Stimulated activated CD4-positive, alpha-beta T cell treated with anti-CD3 and anti-CD28 coated beads, Interleukin-4, amount 100 ng/mL, for 1 hour (primary cell): Measurements from ENCODE around the gene HES1.

ENCODE experiments used
- DNase-seq: peaks from one replicate; pipeline ENCODE4 v3.0.0-alpha.2; 2020

The HES1 gene

DNA sequence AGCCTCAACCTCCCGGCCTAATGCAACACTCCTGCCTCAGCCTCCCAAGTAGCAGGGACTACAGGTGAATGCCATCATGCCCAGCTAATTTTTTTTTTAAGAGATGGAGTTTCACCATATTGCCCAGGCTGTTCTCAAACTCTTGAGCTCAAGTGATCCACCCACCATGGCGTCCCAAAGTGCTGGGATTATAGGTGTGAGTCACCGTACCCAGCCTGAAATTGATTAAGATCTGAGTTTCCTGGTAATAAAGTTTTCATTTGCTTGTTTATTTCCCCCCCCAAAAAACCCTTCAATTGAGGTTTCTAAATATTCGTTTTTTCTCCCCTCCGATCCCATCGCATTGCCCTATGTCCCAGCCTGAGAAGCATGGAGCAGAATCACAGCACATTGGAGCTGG is 39.0 kb downstream of the HES1 start:
- no peak for DNase-seq

DNA sequence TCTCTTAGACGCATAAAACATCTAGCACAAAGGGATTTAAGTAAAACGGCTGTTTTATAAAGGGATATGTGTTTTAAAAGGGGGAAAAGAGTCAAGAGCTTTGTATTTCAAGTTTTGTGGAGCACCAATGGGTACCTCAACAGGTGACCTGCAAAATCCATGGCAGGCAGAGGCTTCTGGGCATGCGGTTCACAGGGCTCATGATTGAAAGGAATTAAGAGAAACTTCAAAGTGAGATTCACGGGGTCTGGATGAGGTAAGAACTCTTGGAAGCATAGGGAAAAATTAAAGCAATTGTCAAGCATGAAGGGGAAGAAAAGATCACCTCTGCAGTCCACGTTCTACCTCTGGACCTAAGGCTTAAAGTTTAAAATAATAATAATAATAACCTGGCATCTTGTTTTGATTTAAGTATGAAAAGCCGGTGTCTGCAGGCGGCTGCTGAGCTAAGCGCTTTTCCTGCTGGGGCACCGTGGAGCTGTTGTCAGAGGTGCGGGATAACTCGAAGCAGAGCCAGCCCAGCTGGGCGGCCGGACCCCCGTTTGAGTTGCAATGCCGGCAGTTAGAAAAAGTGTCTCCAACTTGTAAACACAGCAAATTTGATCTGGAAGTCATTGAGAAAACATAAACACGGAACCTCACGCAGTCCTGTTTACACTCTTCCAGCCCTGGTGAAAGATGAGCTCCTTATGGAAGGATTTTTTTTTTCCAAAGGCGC is 40.5 kb downstream of the HES1 start:
- no peak for DNase-seq

DNA sequence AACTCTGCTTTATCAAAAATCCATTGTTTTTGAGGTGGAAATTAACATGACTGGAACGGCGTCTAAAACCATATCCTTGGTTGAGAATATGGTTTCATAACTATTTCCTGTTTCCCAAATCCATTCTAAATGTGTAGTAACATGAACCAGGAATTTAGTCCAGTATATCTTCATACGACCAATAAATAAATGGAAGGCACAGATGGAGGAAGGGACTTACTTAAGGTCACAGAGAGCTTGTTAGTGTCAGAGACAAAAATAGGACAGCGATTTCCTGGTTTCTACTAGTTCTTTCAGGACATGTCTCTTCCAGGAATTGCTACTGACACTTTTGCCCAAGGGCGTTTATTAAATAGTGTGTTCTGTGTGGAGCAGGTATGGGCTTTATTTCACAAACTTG is 41.2 kb downstream of the HES1 start:
- DNase-seq = no peak

DNA sequence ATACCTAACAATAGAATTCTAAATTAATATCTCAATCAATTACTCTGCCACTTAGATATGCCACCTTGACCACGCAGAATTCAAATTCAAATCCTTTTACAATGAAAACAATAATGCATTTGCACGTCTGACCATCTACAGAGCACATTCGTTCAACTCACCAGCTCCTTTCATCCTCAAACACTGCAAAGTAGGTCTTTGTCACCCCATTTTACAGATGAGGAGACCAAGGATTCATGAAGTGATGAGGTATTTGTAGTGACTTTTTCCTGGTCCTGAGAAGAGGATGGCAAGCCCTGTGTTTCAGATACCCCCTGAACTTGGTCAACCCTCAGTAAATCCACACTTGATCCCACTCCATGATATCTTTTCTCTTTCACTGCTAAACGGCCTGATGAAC is 42.2 kb downstream of the HES1 start:
- DNase-seq = no peak

DNA sequence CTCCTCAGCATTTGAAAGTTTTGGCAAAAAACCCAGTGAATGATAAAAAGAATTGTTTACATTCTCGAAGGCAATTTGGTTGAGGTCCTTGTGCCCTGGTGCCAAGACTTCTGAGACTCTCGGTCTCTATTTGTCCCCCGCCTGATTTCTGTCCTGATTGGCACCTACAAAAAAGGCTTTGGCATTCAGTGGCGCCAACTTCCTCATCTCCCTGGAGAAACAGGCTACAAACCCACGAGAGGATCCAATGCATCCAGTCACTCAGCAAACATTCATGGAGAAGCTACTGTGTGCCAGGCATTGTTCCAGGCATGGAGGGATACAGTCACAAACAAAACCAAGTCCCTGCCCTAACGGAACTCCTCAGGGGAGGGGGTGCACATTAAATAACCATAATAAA is 42.7 kb downstream of the HES1 start:
- DNase-seq = no peak

DNA sequence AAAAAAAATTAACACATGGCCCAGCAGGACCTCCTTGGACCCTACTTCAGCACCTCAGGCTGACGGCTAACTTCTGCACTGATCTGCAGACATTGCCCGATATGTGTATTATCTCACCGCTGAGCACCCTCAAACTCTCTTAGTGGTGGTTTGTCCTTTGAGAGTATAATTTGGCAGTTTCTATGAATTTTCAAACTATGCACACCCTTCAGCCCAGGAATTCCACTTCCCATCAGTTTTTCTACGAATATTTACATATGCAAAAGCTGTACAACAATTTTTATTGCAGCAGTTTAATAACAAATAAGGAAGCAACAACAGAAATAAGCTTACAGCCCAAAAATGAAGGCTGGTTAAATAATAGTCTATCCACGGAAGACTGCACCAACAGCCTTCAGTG is 44.6 kb downstream of the HES1 start:
- DNase-seq = no peak

DNA sequence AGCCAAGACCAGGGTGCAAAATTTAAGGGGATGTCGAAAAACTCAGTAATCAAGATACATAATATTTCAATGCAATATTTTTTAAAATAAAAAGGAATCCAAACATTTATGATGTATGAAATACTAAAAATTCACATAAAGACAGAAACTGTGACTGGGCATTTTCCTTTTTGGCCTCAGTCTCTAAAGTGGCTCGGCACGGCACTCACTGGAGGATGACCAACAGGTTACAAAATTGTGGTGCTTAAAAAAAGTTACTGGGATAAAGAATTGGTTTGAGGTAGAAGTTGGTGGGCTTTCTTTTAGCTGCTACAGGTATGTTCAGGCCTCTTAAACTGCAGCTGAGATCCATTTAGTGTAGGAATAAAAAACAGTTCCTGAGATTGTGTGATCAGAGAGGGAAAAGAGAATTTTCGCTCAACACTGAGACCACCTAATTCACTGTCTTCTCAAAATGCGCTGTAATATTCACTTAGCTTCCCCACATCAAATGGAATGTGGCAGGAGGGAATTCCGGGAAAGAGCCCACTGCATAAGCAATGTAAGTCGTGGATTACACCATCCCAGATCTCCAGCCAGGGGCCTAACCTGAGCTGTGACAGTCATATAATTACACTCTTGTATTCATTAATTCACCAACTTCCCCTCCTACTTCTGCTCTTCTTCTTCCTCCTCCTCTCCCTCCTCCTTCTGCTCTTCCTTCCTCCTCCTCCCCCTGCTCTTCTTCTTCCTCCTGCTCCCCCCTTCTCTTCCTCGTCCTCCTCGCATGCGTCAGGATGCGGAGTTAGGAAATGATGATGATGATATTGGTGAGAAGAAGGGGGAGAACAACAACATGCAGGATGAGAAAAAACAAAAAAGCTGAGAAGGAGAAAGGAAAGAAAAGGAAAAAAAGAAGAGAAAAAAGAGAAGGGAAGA is 45.9 kb downstream of the HES1 start:
- DNase-seq = no peak

DNA sequence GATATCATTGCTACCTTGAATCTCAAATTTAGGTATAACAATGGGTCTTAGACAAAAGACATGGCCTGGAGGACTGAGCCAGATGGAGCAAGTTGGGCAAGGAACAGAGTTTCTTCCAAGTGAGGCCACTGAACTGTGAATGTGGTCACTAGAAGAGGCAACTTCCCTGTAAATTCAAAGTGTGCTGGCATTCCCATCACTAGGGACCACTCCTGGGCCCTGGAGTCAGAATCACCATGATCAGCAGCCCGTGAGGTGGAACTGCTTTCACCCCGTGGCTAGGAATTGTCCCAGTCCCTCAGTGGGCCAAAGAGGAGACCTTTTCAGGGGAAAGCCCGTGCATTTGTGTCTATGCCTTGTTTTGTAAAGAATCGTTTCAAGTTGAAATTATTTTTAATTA is 47.3 kb downstream of the HES1 start:
- no peak for DNase-seq

DNA sequence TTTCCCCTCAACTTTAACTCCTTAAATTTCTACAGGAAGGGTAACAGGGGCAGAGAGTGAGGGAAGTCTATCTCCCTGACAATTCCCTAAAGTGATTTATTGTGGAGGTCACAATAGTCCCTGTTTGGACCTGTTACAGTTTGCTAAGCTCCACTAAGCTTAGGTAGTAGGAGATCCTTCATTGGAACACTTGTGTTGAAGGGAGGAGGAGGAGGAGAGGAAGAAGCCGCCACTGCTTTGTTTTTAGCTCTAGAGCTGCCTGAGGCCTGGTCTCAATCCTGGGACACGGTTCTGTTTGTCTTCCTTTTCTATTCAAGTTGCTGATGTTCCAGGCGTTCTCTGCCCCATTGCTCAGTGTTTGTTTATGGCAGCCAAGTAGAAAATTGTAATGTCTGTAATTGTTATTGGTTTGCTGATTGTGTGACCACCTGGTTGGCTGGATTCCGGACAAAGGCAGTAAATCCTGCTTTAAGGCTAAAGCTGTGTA is 48.4 kb downstream of the HES1 start:
- DNase-seq = no peak

DNA sequence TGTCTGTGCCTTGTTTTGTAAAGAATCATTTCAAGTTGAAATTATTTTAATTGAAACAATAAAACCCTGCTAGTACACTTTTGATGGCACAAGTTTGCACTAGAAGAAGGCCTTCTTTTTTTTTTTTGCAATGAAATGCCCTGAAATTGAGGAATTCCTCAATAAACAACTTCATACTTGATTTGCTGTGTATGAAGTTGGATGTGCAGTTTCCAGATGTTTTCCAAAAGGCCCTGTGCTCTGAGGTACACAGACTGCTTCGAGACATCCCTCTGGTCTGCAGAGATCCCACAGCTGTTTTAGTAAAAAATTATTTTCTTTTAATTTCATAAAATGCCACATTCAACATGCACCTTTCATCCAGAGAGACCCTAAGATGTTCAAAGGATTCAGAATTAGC is 48.9 kb downstream of the HES1 start:
- no peak for DNase-seq

DNA sequence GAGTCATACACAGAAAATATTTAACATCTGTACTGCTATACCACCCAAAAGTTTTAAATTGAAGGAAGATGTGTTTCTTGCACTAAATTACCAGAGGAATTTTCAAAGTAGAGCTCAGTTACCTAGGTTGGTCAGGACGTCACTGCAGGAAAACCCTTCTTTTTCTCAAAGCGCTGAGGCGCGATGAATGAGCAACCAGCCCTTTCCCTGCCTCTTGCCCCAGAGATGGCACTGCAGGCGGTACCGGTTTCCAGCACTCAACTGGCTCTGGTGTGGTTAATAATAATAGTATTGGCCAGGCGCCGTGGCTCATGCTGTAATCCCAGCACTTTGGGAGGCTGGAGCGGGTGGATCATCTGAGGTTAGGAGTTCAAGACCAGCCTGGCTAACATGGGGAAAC is 49.3 kb downstream of the HES1 start:
- no peak for DNase-seq

DNA sequence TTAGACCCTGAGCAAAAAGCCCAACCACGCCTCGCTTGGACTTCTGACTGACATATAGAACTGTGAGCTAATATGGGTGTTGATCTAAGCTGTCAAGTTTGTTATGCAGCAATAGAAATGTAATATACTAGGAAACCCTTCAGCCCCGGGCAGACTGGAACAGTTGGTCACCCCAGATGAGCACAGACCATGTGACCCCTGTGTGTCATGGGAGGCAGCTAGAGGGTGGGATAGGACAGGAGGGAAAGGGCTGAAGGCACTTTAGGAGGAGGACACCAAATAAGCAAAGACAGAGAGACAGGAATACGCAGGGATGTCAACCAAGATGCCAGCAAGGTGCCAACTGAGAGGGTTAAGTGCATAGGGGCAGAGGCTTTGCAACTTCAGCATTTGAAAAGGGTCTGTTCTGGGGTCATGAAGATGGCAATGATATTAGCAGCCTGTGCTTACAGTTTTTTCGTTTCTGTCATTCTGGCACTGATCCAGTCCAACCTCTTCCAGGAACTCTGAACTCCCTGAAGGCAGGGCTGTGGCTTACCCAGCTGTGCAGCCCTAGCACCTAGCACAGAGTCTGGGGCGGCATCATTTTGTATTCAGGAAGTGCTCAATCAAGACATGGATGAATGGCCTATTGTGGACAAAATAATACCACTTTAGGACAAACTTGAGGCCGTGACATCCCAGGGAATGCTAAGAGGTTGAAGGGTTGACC is 51.4 kb downstream of the HES1 start:
- DNase-seq = no peak
